Neural cell (in vitro differentiated cells): ENCODE data around the gene FUT8.

Source experiments
- CTCF ChIP-seq: fragments of 450-650 bp; IDR thresholded peaks from 2 replicates; pipeline ENCODE4 v1.5.1; 2014; ENCODE audit warnings: antibody characterized with exemption, mild to moderate bottlenecking, moderate library complexity; ENCODE audit not compliant: poor library complexity, severe bottlenecking
- EZH2 ChIP-seq: fragments of 200-600, 300-800 bp; shearing (Covaris generic), sonication (generic); IDR thresholded peaks from 2 replicates; pipeline ENCODE4 v1.6.1; 2014; ENCODE audit warnings: antibody characterized with exemption, low read length, borderline replicate concordance, mild to moderate bottlenecking; ENCODE audit not compliant: insufficient read depth, poor library complexity, severe bottlenecking
- POLR2AphosphoS5 ChIP-seq: IDR thresholded peaks from 2 replicates; pipeline ENCODE4 v1.6.1; 2012
- RAD21 ChIP-seq: fragments of 450-650 bp; conservative IDR thresholded peaks from 2 replicates; pipeline ENCODE4 v1.6.1; 2014; ENCODE audit warnings: antibody characterized with exemption, mild to moderate bottlenecking, moderate library complexity

- no peak for TF ChIP-seq CTCF
- no peak for TF ChIP-seq POLR2AphosphoS5
- no peak for TF ChIP-seq EZH2
- no peak for TF ChIP-seq RAD21
Measured at GRCh38 chr14:65492266-65492665, 79.7 kb downstream of the FUT8 start.
